Measurements from ENCODE around the gene SCYGR4. TPM values are rescaled to one million over a fixed set of nuclear protein-coding genes. Genes with fewer than 3 reads are reported as not detected.

SCYGR4 gene
- total RNA-seq, 1 donor from 2014 or later: not detected

- H3K4me1 Mint-ChIP-seq (ENCODE audit: low read depth, unreplicated experiment): peaks cover 11% of the 10 kb centered on the region
- peaks cover 2% of the 10 kb centered on the region for H3K36me3 Mint-ChIP-seq (ENCODE audit: low read depth, unreplicated experiment)
- H3K27ac Mint-ChIP-seq (ENCODE audit: unreplicated experiment): no peak overlapping the region
- no peaks in the 10 kb centered on the region for H3K27me3 Mint-ChIP-seq (ENCODE audit: low read depth, unreplicated experiment)
- no peak overlapping the region for H2AFZ ChIP-seq (ENCODE audit: low read depth, low read length)
- no peaks in the 10 kb centered on the region for H3K27me3 ChIP-seq (ENCODE audit: insufficient read depth, low read length)
- H3K27ac ChIP-seq (ENCODE audit: low read depth, low read length): no peak overlapping the region
- no peaks in the 10 kb centered on the region for H3K9me3 ChIP-seq (ENCODE audit: insufficient read depth, low read depth, low read length)
- H3K79me2 ChIP-seq (ENCODE audit: insufficient read depth, low read length): no peaks in the 10 kb centered on the region
- no peak for DNase-seq (ENCODE audit: low read depth)
- no peaks in the 10 kb centered on the region for H3K36me3 ChIP-seq (ENCODE audit: insufficient read depth, low read length)
- TF ChIP-seq, protein P1, sequence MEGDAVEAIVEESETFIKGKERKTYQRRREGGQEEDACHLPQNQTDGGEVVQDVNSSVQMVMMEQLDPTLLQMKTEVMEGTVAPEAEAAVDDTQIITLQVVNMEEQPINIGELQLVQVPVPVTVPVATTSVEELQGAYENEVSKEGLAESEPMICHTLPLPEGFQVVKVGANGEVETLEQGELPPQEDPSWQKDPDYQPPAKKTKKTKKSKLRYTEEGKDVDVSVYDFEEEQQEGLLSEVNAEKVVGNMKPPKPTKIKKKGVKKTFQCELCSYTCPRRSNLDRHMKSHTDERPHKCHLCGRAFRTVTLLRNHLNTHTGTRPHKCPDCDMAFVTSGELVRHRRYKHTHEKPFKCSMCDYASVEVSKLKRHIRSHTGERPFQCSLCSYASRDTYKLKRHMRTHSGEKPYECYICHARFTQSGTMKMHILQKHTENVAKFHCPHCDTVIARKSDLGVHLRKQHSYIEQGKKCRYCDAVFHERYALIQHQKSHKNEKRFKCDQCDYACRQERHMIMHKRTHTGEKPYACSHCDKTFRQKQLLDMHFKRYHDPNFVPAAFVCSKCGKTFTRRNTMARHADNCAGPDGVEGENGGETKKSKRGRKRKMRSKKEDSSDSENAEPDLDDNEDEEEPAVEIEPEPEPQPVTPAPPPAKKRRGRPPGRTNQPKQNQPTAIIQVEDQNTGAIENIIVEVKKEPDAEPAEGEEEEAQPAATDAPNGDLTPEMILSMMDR (IDR thresholded peaks at IDR 0.05; ENCODE audit: insufficient read depth, low read depth, low read length): no peak
- H3K4me3 ChIP-seq (ENCODE audit: insufficient read depth, low read depth, low read length): no peak overlapping the region
- no peak overlapping the region for H3K9ac ChIP-seq (ENCODE audit: low read length)
- peaks cover 6% of the 10 kb centered on the region for H3K4me1 ChIP-seq (ENCODE audit: insufficient read depth, low read length)
- H3K4me2 ChIP-seq (ENCODE audit: low read length): no peak overlapping the region
- no peaks in the 10 kb centered on the region for H4K20me1 ChIP-seq (ENCODE audit: insufficient read depth, low read length)
- H3K4me3 Mint-ChIP-seq (ENCODE audit: unreplicated experiment): no peak overlapping the region
- no peak for FAIRE-seq
- no peaks in the 10 kb centered on the region for H3K9me3 Mint-ChIP-seq (ENCODE audit: unreplicated experiment)
Measured at GRCh38 chr2:227625420-227625819, 8.1 kb downstream of the SCYGR4 start.

- Histone ChIP-seq H4K20me1 (ENCODE audit: insufficient read depth, low read length) (no peaks in the 10 kb centered on the region), H2AFZ (ENCODE audit: low read depth, low read length) (no peak overlapping the region), H3K9ac (ENCODE audit: low read length) (no peak overlapping the region), H3K27ac (ENCODE audit: low read depth, low read length) (no peak overlapping the region), H3K27me3 (ENCODE audit: insufficient read depth, low read length) (no peaks in the 10 kb centered on the region), H3K9me3 (ENCODE audit: insufficient read depth, low read depth, low read length) (no peaks in the 10 kb centered on the region), H3K79me2 (ENCODE audit: insufficient read depth, low read length) (no peaks in the 10 kb centered on the region), H3K4me2 (ENCODE audit: low read length) (no peak overlapping the region), H3K36me3 (ENCODE audit: insufficient read depth, low read length) (no peaks in the 10 kb centered on the region), H3K4me3 (ENCODE audit: insufficient read depth, low read depth, low read length) (no peak overlapping the region), H3K4me1 (ENCODE audit: insufficient read depth, low read length) (peaks cover 6% of the 10 kb centered on the region)
- peaks cover 11% of the 10 kb centered on the region for H3K4me1 Mint-ChIP-seq (ENCODE audit: low read depth, unreplicated experiment)
- FAIRE-seq: no peak
- no peak for DNase-seq (ENCODE audit: low read depth)
- H3K4me3 Mint-ChIP-seq (ENCODE audit: unreplicated experiment): no peak overlapping the region
- no peaks in the 10 kb centered on the region for H3K9me3 Mint-ChIP-seq (ENCODE audit: unreplicated experiment)
- no peaks in the 10 kb centered on the region for H3K27me3 Mint-ChIP-seq (ENCODE audit: low read depth, unreplicated experiment)
- H3K27ac Mint-ChIP-seq (ENCODE audit: unreplicated experiment): no peak overlapping the region
- peaks cover 2% of the 10 kb centered on the region for H3K36me3 Mint-ChIP-seq (ENCODE audit: low read depth, unreplicated experiment)
- TF ChIP-seq, protein P1 (IDR thresholded peaks at IDR 0.05; ENCODE audit: insufficient read depth, low read depth, low read length): no peak
- no peak for TF ChIP-seq EZH2 (IDR thresholded peaks at IDR 0.05; ENCODE audit: insufficient read depth, low read length)
Measured at GRCh38 chr2:227626580-227627151, 9.4 kb downstream of the SCYGR4 start.

GRCh38 chr2:227627769-227628168, 10.5 kb downstream of the SCYGR4 start:
- Histone ChIP-seq H2AFZ (ENCODE audit: low read depth, low read length) (no peak overlapping the region), H4K20me1 (ENCODE audit: insufficient read depth, low read length) (no peaks in the 10 kb centered on the region), H3K4me1 (ENCODE audit: insufficient read depth, low read length) (peaks cover 6% of the 10 kb centered on the region), H3K36me3 (ENCODE audit: insufficient read depth, low read length) (no peaks in the 10 kb centered on the region), H3K27me3 (ENCODE audit: insufficient read depth, low read length) (no peaks in the 10 kb centered on the region), H3K9ac (ENCODE audit: low read length) (no peak overlapping the region), H3K4me2 (ENCODE audit: low read length) (no peak overlapping the region), H3K4me3 (ENCODE audit: insufficient read depth, low read depth, low read length) (no peak overlapping the region), H3K79me2 (ENCODE audit: insufficient read depth, low read length) (no peaks in the 10 kb centered on the region), H3K9me3 (ENCODE audit: insufficient read depth, low read depth, low read length) (no peaks in the 10 kb centered on the region), H3K27ac (ENCODE audit: low read depth, low read length) (no peak overlapping the region)
- Mint-ChIP-seq H3K4me1 (ENCODE audit: low read depth, unreplicated experiment) (peaks cover 10% of the 10 kb centered on the region), H3K36me3 (ENCODE audit: low read depth, unreplicated experiment) (peaks cover 2% of the 10 kb centered on the region), H3K27me3 (ENCODE audit: low read depth, unreplicated experiment) (no peaks in the 10 kb centered on the region), H3K27ac (ENCODE audit: unreplicated experiment) (no peak overlapping the region), H3K4me3 (ENCODE audit: unreplicated experiment) (no peak overlapping the region), H3K9me3 (ENCODE audit: unreplicated experiment) (no peaks in the 10 kb centered on the region)
- FAIRE-seq: no peak
- no peak for TF ChIP-seq EZH2 (IDR thresholded peaks at IDR 0.05; ENCODE audit: insufficient read depth, low read length)
- TF ChIP-seq, protein P1 (IDR thresholded peaks at IDR 0.05; ENCODE audit: insufficient read depth, low read depth, low read length): no peak
- DNase-seq (ENCODE audit: low read depth): no peak
